Prostate gland (tissue), 2 donors: ENCODE measurements around the gene RPL18.

Source experiments
- CTCF ChIP-seq, 4 experiments: fragments of 200-600 bp in 2 of 4; fragments of 450-650 bp in 2 of 4; sonication (generic) in 2 of 4; IDR thresholded peaks; 1 replicate in 3 of 4; 2 replicates in 1 of 4; pipeline ENCODE4 v1.5.1; 2016 to 2019; ENCODE audit warnings: antibody characterized with exemption in 4 of 4, mild to moderate bottlenecking in 2 of 4, moderate library complexity in 2 of 4
- POLR2A ChIP-seq: fragments of 450-650 bp; IDR thresholded peaks from one replicate; pipeline ENCODE4 v1.6.1; 2016; ENCODE audit warnings: antibody characterized with exemption, mild to moderate bottlenecking

DNA sequence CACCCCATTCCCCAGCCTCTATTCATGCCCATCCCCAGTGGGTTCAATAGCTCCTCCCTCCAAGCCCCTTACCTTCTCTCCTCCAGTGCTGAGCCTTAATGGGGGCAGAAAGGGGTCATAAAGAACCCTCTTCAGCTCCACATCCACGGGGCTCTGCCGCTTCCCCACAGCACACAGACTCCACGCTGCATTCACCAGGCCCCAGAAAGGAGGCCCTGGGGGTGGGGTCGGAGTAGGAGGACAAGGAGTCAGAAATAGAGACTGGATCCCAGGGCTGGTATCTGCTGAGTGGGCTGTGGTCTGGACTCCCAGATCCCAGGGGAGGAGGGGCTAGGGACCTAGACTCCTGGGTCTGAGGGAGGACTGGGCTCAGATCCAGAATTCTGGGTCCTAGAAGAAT is 25.4 kb upstream of the RPL18 start:
- TF ChIP-seq CTCF (IDR thresholded peaks at IDR 0.05) (no peak), POLR2A (no peak)
